ENCODE data around the gene LAMC1.

GRCh38 chr1:183161391-183161790 is 138.2 kb downstream of the LAMC1 start:
- TF ChIP-seq POLR2A (IDR thresholded peaks at IDR 0.05; ENCODE audit: low read length): no peak
- no peak for TF ChIP-seq GATA1 (IDR thresholded peaks at IDR 0.05; ENCODE audit: low read depth, low read length)

Data from erythroblast (primary cell).